ENCODE results near the gene TMEM38B.
"Not testable (repeated sequence)": the region's sequence is repeated elsewhere in the genome, so short reads cannot be mapped to it uniquely, and the experiment has no call there.

Gene TMEM38B

DNA sequence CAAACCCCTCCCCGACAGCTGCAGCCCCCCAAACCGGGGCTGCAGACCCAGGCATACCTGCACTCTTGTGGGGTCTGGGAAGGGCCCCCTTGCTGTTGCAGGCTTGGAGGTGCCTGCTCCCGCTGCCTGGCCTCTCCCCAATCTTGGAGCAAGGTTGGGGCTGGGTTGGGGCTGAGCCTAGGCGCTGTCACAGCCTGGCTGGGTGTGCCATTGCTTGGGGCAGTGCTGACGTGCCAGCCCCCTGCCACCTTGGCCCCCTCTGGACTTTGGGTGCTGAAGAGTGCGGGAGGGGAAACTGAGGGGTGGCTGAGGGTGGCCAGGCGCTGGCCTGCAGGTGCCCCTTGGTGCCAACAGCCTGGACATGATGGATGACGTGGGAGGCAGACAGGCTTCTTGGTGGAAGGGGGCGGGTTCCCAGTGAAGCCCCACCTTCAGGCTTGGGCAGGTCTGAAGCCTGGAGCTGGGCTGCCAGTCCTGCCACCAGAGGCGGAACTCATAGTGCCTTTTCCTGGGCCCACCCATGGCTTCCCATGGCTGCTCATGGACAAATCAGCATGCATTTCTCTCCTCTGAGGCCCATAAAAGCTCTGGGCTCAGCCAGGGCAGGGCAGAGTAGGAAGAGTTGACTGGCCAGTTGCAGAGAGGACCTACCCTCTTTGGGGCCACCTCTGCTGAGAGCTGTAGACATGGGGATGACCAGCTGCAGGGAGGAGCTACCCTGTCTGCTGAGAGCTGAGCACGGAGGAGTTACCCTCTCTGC lies 19.1 kb downstream of the TMEM38B start:
- peaks cover 2% of the 10 kb centered on the region for H3K36me3 Mint-ChIP-seq (ENCODE audit: insufficient read depth)
- ATAC-seq (replicated peaks) = no peak

GRCh38 chr9:105714020-105714331 lies 19.6 kb downstream of the TMEM38B start:
- no peak for ATAC-seq (replicated peaks)
- Mint-ChIP-seq H3K27me3 (no peaks in the 10 kb centered on the region), H3K4me1 (ENCODE audit: low read depth in 2 of 2) (no peaks in the 10 kb centered on the region), H3K9me3 (no peaks in the 10 kb centered on the region), H3K27ac (no peak overlapping the region), H3K36me3 (ENCODE audit: insufficient read depth) (peaks cover 2% of the 10 kb centered on the region), H3K4me3 (no peak overlapping the region)
- DNase-seq = no peak

More for the DNA sequence above, 19.1 kb downstream of the TMEM38B start:
- Mint-ChIP-seq H3K27ac (no peak overlapping the region), H3K27me3 (no peaks in the 10 kb centered on the region), H3K4me3 (no peak overlapping the region), H3K9me3 (no peaks in the 10 kb centered on the region), H3K4me1 (ENCODE audit: low read depth in 2 of 2) (no peaks in the 10 kb centered on the region)
- DNase-seq = no peak

GRCh38 chr9:105716146-105716545 lies 21.8 kb downstream of the TMEM38B start:
- DNase-seq (no peak), ATAC-seq (replicated peaks) (no peak)
- H3K27me3 Mint-ChIP-seq = no peaks in the 10 kb centered on the region
- peaks cover 2% of the 10 kb centered on the region for H3K36me3 Mint-ChIP-seq (ENCODE audit: insufficient read depth)
- H3K4me1 Mint-ChIP-seq (ENCODE audit: low read depth in 2 of 2) = no peaks in the 10 kb centered on the region
- H3K27ac Mint-ChIP-seq = no peak overlapping the region
- no peaks in the 10 kb centered on the region for H3K9me3 Mint-ChIP-seq
- no peak overlapping the region for H3K4me3 Mint-ChIP-seq

- DNase-seq (no peak), ATAC-seq (replicated peaks) (no peak)
- no peaks in the 10 kb centered on the region for H3K9me3 Mint-ChIP-seq
- no peak overlapping the region for H3K27ac Mint-ChIP-seq
- no peaks in the 10 kb centered on the region for H3K27me3 Mint-ChIP-seq
- peaks cover 7% of the 10 kb centered on the region for H3K36me3 Mint-ChIP-seq (ENCODE audit: insufficient read depth)
- no peak overlapping the region for H3K4me3 Mint-ChIP-seq
- H3K4me1 Mint-ChIP-seq (ENCODE audit: low read depth in 2 of 2) = no peaks in the 10 kb centered on the region
These were observed 27.8 kb downstream of the TMEM38B start for GRCh38 chr9:105722099-105722498.

DNA sequence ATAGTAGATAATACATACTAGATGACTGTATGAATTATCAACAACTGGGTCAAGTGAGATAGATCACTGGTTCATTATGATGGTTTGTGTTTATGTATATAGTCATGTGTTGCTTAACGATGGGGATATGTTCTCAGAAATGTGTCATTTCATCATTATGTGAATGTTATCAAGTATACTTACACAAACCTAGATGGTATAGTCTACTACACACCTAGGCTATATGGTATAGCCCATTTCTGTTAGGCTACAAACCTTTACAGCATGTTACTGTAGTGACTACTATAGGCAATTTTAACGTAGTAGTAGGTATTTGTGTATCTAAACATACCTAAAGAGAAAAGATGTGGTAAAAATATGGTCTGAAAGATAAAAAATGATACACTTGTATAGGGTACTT lies 31.0 kb downstream of the TMEM38B start:
- Mint-ChIP-seq H3K36me3 (ENCODE audit: insufficient read depth) (peaks cover 7% of the 10 kb centered on the region), H3K4me1 (ENCODE audit: low read depth in 2 of 2) (no peaks in the 10 kb centered on the region), H3K27ac (peak overlapping the region in 1 of 2 donors; percentile 53), H3K4me3 (no peak overlapping the region), H3K27me3 (no peaks in the 10 kb centered on the region), H3K9me3 (no peaks in the 10 kb centered on the region)
- no peak for ATAC-seq (replicated peaks)
- DNase-seq = no peak

- ATAC-seq (replicated peaks); H3K27me3 Mint-ChIP-seq; H3K4me3 Mint-ChIP-seq; DNase-seq; H3K36me3 Mint-ChIP-seq (ENCODE audit: insufficient read depth); H3K4me1 Mint-ChIP-seq (ENCODE audit: low read depth in 2 of 2); H3K27ac Mint-ChIP-seq; H3K9me3 Mint-ChIP-seq: not testable (repeated sequence)
These were observed 33.9 kb downstream of the TMEM38B start for GRCh38 chr9:105728230-105728629.

DNA sequence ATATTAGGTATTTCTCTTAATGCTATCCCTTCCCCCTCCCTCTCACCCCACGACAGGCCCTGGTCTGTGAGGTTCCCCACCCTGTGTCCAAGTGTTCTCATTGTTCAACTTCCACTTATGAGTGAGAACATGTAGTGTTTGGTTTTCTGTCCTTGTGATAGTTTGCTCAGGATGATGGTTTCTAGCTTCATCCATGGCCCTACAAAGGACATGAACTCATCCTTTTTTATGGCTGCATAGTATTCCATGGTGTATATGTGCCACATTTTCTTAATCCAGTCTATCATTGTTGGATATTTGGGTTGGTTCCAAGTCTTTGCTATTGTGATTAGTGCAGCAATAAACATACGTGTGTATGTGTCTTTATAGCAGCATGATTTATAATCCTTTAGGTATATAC lies 37.1 kb downstream of the TMEM38B start:
- H3K27ac Mint-ChIP-seq; H3K4me3 Mint-ChIP-seq; H3K27me3 Mint-ChIP-seq; ATAC-seq (replicated peaks); DNase-seq; H3K4me1 Mint-ChIP-seq (ENCODE audit: low read depth in 2 of 2); H3K36me3 Mint-ChIP-seq (ENCODE audit: insufficient read depth): not testable (repeated sequence)
- H3K9me3 Mint-ChIP-seq = peaks cover 0 to 33% of the 10 kb centered on the region in 2 donors

GRCh38 chr9:105735366-105735765 lies 41.0 kb downstream of the TMEM38B start:
- no peaks in the 10 kb centered on the region for H3K36me3 Mint-ChIP-seq (ENCODE audit: insufficient read depth)
- no peak overlapping the region for H3K27ac Mint-ChIP-seq
- H3K4me1 Mint-ChIP-seq (ENCODE audit: low read depth in 2 of 2) = no peaks in the 10 kb centered on the region
- H3K9me3 Mint-ChIP-seq = peaks cover 0 to 34% of the 10 kb centered on the region in 2 donors
- DNase-seq (no peak), ATAC-seq (replicated peaks) (no peak)
- H3K27me3 Mint-ChIP-seq = no peaks in the 10 kb centered on the region
- no peak overlapping the region for H3K4me3 Mint-ChIP-seq

GRCh38 chr9:105737205-105737604 lies 42.9 kb downstream of the TMEM38B start:
- no peaks in the 10 kb centered on the region for H3K27me3 Mint-ChIP-seq
- no peak overlapping the region for H3K4me3 Mint-ChIP-seq
- no peak overlapping the region for H3K27ac Mint-ChIP-seq
- no peaks in the 10 kb centered on the region for H3K36me3 Mint-ChIP-seq (ENCODE audit: insufficient read depth)
- ATAC-seq (replicated peaks) = no peak
- peaks cover 0 to 34% of the 10 kb centered on the region in 2 donors for H3K9me3 Mint-ChIP-seq
- DNase-seq = no peak
- no peaks in the 10 kb centered on the region for H3K4me1 Mint-ChIP-seq (ENCODE audit: low read depth in 2 of 2)

DNA sequence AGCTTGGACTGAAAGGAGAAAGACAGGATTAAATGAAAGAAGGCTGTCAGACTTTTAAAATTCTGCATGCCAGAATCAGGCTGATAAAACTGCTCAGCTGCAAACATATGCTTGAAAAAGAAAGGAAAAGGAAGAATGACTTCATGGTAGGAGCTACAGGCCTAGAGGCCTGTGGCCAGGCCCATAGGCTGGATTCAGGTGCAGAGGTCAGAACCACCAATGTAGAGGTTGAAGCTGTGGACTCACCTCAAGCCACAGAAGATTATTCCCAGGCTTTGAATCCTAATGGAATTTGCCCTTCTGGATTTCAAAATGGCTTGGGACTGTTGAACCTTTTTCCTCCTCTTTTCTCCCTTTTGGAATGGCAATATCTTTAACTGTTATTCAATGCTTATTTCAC lies 47.7 kb downstream of the TMEM38B start:
- H3K27me3 Mint-ChIP-seq = no peaks in the 10 kb centered on the region
- H3K9me3 Mint-ChIP-seq = no peaks in the 10 kb centered on the region
- no peaks in the 10 kb centered on the region for H3K36me3 Mint-ChIP-seq (ENCODE audit: insufficient read depth)
- no peak for ATAC-seq (replicated peaks)
- no peak overlapping the region for H3K27ac Mint-ChIP-seq
- H3K4me3 Mint-ChIP-seq = no peak overlapping the region
- no peak for DNase-seq
- H3K4me1 Mint-ChIP-seq (ENCODE audit: low read depth in 2 of 2) = no peaks in the 10 kb centered on the region

GRCh38 chr9:105747325-105747724 lies 53.0 kb downstream of the TMEM38B start:
- not testable (repeated sequence) for H3K27me3 Mint-ChIP-seq; H3K4me1 Mint-ChIP-seq (ENCODE audit: low read depth in 2 of 2); H3K27ac Mint-ChIP-seq; ATAC-seq (replicated peaks); H3K9me3 Mint-ChIP-seq; H3K4me3 Mint-ChIP-seq; DNase-seq; H3K36me3 Mint-ChIP-seq (ENCODE audit: insufficient read depth)

- H3K9me3 Mint-ChIP-seq = peaks cover 6 to 32% of the 10 kb centered on the region in 2 donors
- H3K36me3 Mint-ChIP-seq (ENCODE audit: insufficient read depth) = peaks cover 8% of the 10 kb centered on the region
- ATAC-seq (replicated peaks) (no peak), DNase-seq (no peak)
- H3K27me3 Mint-ChIP-seq = no peaks in the 10 kb centered on the region
- H3K4me3 Mint-ChIP-seq = no peak overlapping the region
- H3K4me1 Mint-ChIP-seq (ENCODE audit: low read depth in 2 of 2) = no peaks in the 10 kb centered on the region
- no peak overlapping the region for H3K27ac Mint-ChIP-seq
These were observed 57.4 kb downstream of the TMEM38B start for GRCh38 chr9:105751761-105752160.

GRCh38 chr9:105757496-105758251 lies 63.3 kb downstream of the TMEM38B start:
- Mint-ChIP-seq H3K4me1 (ENCODE audit: low read depth in 2 of 2) (no peaks in the 10 kb centered on the region), H3K36me3 (ENCODE audit: insufficient read depth) (no peaks in the 10 kb centered on the region), H3K27ac (no peak overlapping the region), H3K9me3 (peaks cover 11 to 31% of the 10 kb centered on the region in 2 donors), H3K27me3 (no peaks in the 10 kb centered on the region), H3K4me3 (no peak overlapping the region)
- no peak for ATAC-seq (replicated peaks)
- DNase-seq = no peak

DNA sequence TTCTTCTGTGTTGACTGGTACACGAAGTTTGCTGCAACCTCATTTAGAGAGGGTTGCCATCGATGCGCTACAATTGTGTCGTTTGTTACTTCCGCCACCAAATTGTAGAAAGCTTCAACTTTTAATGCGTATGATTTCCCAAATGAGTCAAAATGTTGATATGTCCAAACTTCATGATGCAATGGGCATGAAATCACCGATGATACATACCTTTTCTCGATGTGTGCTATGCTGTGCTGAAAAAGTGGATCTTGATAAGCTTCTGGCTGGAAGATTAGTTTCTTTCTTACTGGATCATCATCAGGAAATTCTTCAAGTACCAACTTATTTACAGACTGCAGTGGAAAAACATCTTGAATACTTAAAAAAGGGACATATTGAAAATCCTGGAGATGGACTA lies 65.7 kb downstream of the TMEM38B start:
- H3K27ac Mint-ChIP-seq = no peak overlapping the region
- H3K27me3 Mint-ChIP-seq = no peaks in the 10 kb centered on the region
- ATAC-seq (replicated peaks) (no peak), DNase-seq (no peak)
- peaks cover 6 to 8% of the 10 kb centered on the region in 2 donors for H3K9me3 Mint-ChIP-seq
- no peaks in the 10 kb centered on the region for H3K4me1 Mint-ChIP-seq (ENCODE audit: low read depth in 2 of 2)
- no peaks in the 10 kb centered on the region for H3K36me3 Mint-ChIP-seq (ENCODE audit: insufficient read depth)
- no peak overlapping the region for H3K4me3 Mint-ChIP-seq

Measured in effector memory CD8-positive, alpha-beta T cell (primary cell).